ENCODE data around the gene FNIP2. TPM values are rescaled to one million over a fixed set of nuclear protein-coding genes. Genes with fewer than 3 reads are reported as not detected.
"Not testable (repeated sequence)": the region's sequence is repeated elsewhere in the genome, so short reads cannot be mapped to it uniquely, and the experiment has no call there.

FNIP2 gene
- polyA plus RNA-seq, 3 donors, result 7.3 to 23.7 (median 9.6) TPM

- not testable (repeated sequence) for H3K27ac ChIP-seq (ENCODE audit: low read depth, low read length)
- WGBS, 3 donors, result 85 to 97% (median 96%) methylated on average over 4 of the region's 4 CpGs
These were observed 40.4 kb downstream of the FNIP2 start for GRCh38 chr4:158809208-158809607.

- no peak overlapping the region for H3K27ac ChIP-seq (ENCODE audit: low read depth, low read length)
- 32 to 53% (median 33%) methylated on average over 6 of the region's 6 CpGs for WGBS, 3 donors
These were observed 41.0 kb downstream of the FNIP2 start for GRCh38 chr4:158809611-158810486.

GRCh38 chr4:158810487-158811215 is 41.8 kb downstream of the FNIP2 start:
- no peak overlapping the region for H3K27ac ChIP-seq (ENCODE audit: low read depth, low read length)
- WGBS, 3 donors, result 27 to 56% (median 32%) methylated on average over 3 of the region's 3 CpGs

GRCh38 chr4:158811216-158811540 is 42.4 kb downstream of the FNIP2 start:
- H3K27ac ChIP-seq (ENCODE audit: low read depth, low read length), result no peak overlapping the region

- no peak overlapping the region for H3K27ac ChIP-seq (ENCODE audit: low read depth, low read length)
- WGBS, 3 donors, result 30 to 60% (median 37%) methylated on average over 6 of the region's 6 CpGs
These were observed 42.9 kb downstream of the FNIP2 start for GRCh38 chr4:158811704-158812103.

GRCh38 chr4:158812133-158812532 is 43.3 kb downstream of the FNIP2 start:
- no peak overlapping the region for H3K27ac ChIP-seq (ENCODE audit: low read depth, low read length)
- WGBS, 3 donors, result 77 to 86% (median 85%) methylated on average over 2 of the region's 2 CpGs

GRCh38 chr4:158812543-158812942 is 43.7 kb downstream of the FNIP2 start:
- no peak overlapping the region for H3K27ac ChIP-seq (ENCODE audit: low read depth, low read length)

GRCh38 chr4:158813113-158813512 is 44.3 kb downstream of the FNIP2 start:
- WGBS, 3 donors, result 98 to 99% (median 99%) methylated on average over 3 of the region's 3 CpGs
- H3K27ac ChIP-seq (ENCODE audit: low read depth, low read length), result no peak overlapping the region

- H3K27ac ChIP-seq (ENCODE audit: low read depth, low read length), result no peak overlapping the region
- WGBS, 3 donors, result 19 to 67% (median 53%) methylated on average over 3 of the region's 3 CpGs
These were observed 45.4 kb downstream of the FNIP2 start for GRCh38 chr4:158814207-158814606.

GRCh38 chr4:158814636-158815330 is 46.0 kb downstream of the FNIP2 start:
- 90 to 94% (median 90%) methylated on average over 3 of the region's 3 CpGs for WGBS, 3 donors
- H3K27ac ChIP-seq (ENCODE audit: low read depth, low read length), result no peak overlapping the region

GRCh38 chr4:158816955-158817354 is 48.1 kb downstream of the FNIP2 start:
- H3K27ac ChIP-seq (ENCODE audit: low read depth, low read length), result no peak overlapping the region
- 67 to 93% (median 73%) methylated on average over 1 of the region's 1 CpG for WGBS, 3 donors

- H3K27ac ChIP-seq (ENCODE audit: low read depth, low read length), result no peak overlapping the region
- WGBS, 3 donors, result 77 to 83% (median 81%) methylated on average over 10 of the region's 10 CpGs
These were observed 48.9 kb downstream of the FNIP2 start for GRCh38 chr4:158817562-158818296.

- no peak overlapping the region for H3K27ac ChIP-seq (ENCODE audit: low read depth, low read length)
- WGBS, 3 donors, result 54 to 86% (median 83%) methylated on average over 2 of the region's 2 CpGs
These were observed 49.8 kb downstream of the FNIP2 start for GRCh38 chr4:158818560-158819140.

GRCh38 chr4:158819942-158820786 is 51.3 kb downstream of the FNIP2 start:
- H3K27ac ChIP-seq (ENCODE audit: low read depth, low read length), result no peak overlapping the region
- WGBS, 3 donors, result 24 to 64% (median 46%) methylated on average over 2 of the region's 2 CpGs

- no peak overlapping the region for H3K27ac ChIP-seq (ENCODE audit: low read depth, low read length)
- WGBS, 3 donors, result 61 to 89% (median 77%) methylated on average over 4 of the region's 4 CpGs
These were observed 52.6 kb downstream of the FNIP2 start for GRCh38 chr4:158821228-158821971.

GRCh38 chr4:158822348-158822747 is 53.5 kb downstream of the FNIP2 start:
- 86 to 96% (median 89%) methylated on average over 7 of the region's 7 CpGs for WGBS, 3 donors
- no peak overlapping the region for H3K27ac ChIP-seq (ENCODE audit: low read depth, low read length)

GRCh38 chr4:158823461-158823873 is 54.6 kb downstream of the FNIP2 start:
- no peak overlapping the region for H3K27ac ChIP-seq (ENCODE audit: low read depth, low read length)
- WGBS, 3 donors, result 65 to 86% (median 75%) methylated on average over 3 of the region's 3 CpGs

Data from adipose tissue (tissue), 3 donors.